ENCODE results near the gene CCT3. TPM values are rescaled to one million over a fixed set of nuclear protein-coding genes. Genes with fewer than 3 reads are reported as not detected.
"Not testable (repeated sequence)": the region's sequence is repeated elsewhere in the genome, so short reads cannot be mapped to it uniquely, and the experiment has no call there.

Gene CCT3
- total and polyA plus RNA-seq, 10 donors, result 73.7 to 129 (median 105) TPM

GRCh38 chr1:156372265-156372586 lies 34.1 kb upstream of the CCT3 start:
- intact Hi-C loops (cut with DNase I; ENCODE audit: low total_unique reads), result no loop called here
- Histone ChIP-seq H3K9me3 (no peaks in the 10 kb centered on the region), H3K27me3 (replicated peaks in 1 of 7) (peaks cover 0 to 66% (median 11%) of the 10 kb centered on the region in 7 donors), H3K27ac (no peak overlapping the region), H3K4me1 (peaks cover 3 to 22% (median 9%) of the 10 kb centered on the region in 6 donors), H3K36me3 (no peaks in the 10 kb centered on the region), H3K4me3 (no peak overlapping the region)
- TF ChIP-seq, protein P1, sequence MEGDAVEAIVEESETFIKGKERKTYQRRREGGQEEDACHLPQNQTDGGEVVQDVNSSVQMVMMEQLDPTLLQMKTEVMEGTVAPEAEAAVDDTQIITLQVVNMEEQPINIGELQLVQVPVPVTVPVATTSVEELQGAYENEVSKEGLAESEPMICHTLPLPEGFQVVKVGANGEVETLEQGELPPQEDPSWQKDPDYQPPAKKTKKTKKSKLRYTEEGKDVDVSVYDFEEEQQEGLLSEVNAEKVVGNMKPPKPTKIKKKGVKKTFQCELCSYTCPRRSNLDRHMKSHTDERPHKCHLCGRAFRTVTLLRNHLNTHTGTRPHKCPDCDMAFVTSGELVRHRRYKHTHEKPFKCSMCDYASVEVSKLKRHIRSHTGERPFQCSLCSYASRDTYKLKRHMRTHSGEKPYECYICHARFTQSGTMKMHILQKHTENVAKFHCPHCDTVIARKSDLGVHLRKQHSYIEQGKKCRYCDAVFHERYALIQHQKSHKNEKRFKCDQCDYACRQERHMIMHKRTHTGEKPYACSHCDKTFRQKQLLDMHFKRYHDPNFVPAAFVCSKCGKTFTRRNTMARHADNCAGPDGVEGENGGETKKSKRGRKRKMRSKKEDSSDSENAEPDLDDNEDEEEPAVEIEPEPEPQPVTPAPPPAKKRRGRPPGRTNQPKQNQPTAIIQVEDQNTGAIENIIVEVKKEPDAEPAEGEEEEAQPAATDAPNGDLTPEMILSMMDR (IDR thresholded peaks at IDR 0.05 in 8 of 11, conservative IDR thresholded peaks at IDR 0.05 in 3 of 11), result no peak
- TF ChIP-seq POLR2AphosphoS5 (IDR thresholded peaks at IDR 0.05), result no peak
- no peak for TF ChIP-seq POLR2A (IDR thresholded peaks at IDR 0.05)
- DNase-seq, result no peak

GRCh38 chr1:156371553-156372264 lies 33.6 kb upstream of the CCT3 start:
- Histone ChIP-seq H3K36me3 (no peaks in the 10 kb centered on the region), H3K4me3 (no peak overlapping the region), H3K4me1 (peaks cover 3 to 22% (median 9%) of the 10 kb centered on the region in 6 donors), H3K27ac (no peak overlapping the region), H3K9me3 (no peaks in the 10 kb centered on the region), H3K27me3 (replicated peaks in 1 of 7) (peaks cover 0 to 62% (median 11%) of the 10 kb centered on the region in 7 donors)
- WGBS, 5 donors, result 54 to 65% (median 59%) methylated on average over 7 of the region's 7 CpGs
- TF ChIP-seq, protein P1 (IDR thresholded peaks at IDR 0.05 in 8 of 11, conservative IDR thresholded peaks at IDR 0.05 in 3 of 11), result no peak
- TF ChIP-seq POLR2A (IDR thresholded peaks at IDR 0.05) (no peak), POLR2AphosphoS5 (IDR thresholded peaks at IDR 0.05) (no peak)
- no peak for DNase-seq
- intact Hi-C loops (cut with DNase I; ENCODE audit: low total_unique reads), result no loop called here

- H3K4me3 ChIP-seq, result peak overlapping the region in 3 of 8 donors; percentile 30 to 62 (median 45)
- 91 to 97% (median 93%) methylated on average over 10 of the region's 10 CpGs for WGBS, 5 donors
Observed at GRCh38 chr1:156369685-156370286, 31.7 kb upstream of the CCT3 start.

DNA sequence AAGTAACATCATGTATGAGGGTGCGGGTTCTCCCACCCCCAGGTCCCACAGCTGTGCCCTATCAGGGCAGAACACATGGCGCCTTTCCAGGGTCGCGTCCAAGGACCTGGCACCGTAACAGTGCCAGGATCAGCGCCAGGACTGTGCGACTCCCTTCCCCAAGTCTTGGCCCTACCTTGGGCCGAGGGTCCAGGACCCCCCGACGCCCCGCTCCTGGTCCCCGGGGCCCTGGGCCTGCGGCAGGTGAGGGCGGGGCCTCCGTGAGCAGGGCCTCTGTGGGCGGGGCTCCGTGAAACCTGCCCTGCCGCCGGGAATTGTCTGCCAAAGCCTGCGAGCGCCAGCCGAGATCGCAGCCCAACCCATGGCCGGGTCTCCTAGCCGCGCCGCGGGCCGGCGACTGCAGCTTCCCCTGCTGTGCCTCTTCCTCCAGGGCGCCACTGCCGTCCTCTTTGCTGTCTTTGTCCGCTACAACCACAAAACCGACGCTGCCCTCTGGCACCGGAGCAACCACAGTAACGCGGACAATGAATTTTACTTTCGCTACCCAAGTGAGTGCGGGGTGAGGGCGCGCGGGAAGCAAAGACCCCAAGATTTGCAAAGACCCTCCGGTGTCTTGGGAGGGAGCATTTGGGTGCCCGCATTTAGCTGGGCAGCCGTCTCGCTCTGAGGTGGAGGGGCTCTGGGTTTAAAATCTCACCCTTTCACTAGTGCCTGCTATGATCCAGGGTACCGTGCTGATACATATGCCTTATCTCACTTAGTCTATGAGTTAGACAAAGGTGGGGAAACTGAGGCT lies 31.0 kb upstream of the CCT3 start, which contains the start of gene RHBG:
Gene RHBG (plus strand): TSS at position 323 of the 796 bp plus-strand sequence. CDS start 39 bp downstream, at position 362.
- intact Hi-C loops (cut with DNase I; ENCODE audit: low total_unique reads), result no loop called here
- Histone ChIP-seq H3K4me3 (peak within 1 kb of the TSS; percentile 22 to 62 (median 30)), H3K4me1 (peaks cover 3 to 22% (median 9%) of the 10 kb centered on the region in 6 donors), H3K27me3 (replicated peaks in 1 of 7) (peaks cover 0 to 60% (median 11%) of the 10 kb centered on the region in 7 donors), H3K27ac (peak within 1 kb of the TSS in 3 of 8 donors; percentile 7 to 58 (median 29)), H3K9me3 (no peaks in the 10 kb centered on the region), H3K36me3 (no peaks in the 10 kb centered on the region)
- peak; percentile 83 for DNase-seq
- TF ChIP-seq, protein P1 (IDR thresholded peaks at IDR 0.05 in 8 of 11, conservative IDR thresholded peaks at IDR 0.05 in 3 of 11), result no peak
- TF ChIP-seq POLR2A (IDR thresholded peaks at IDR 0.05) (no peak), POLR2AphosphoS5 (IDR thresholded peaks at IDR 0.05) (peak in 2 of 3 donors; percentile 44 to 52)
- 10 to 14% (median 11%) methylated on average over 9 to 48 of the region's 48 CpGs for WGBS, 5 donors

More at GRCh38 chr1:156369685-156370286, 31.7 kb upstream of the CCT3 start:
- intact Hi-C loops (cut with DNase I; ENCODE audit: low total_unique reads); H3K36me3 ChIP-seq; H3K9me3 ChIP-seq; DNase-seq: not testable (repeated sequence)
- Histone ChIP-seq H3K27ac (peak overlapping the region in 1 of 8 donors; percentile 58), H3K27me3 (replicated peaks in 1 of 7) (peaks cover 0 to 59% (median 11%) of the 10 kb centered on the region in 7 donors), H3K4me1 (peaks cover 3 to 22% (median 9%) of the 10 kb centered on the region in 6 donors)
